Fibroblast of lung (primary cell): ENCODE data around the gene SEC14L1.

Experiments
- EZH2 ChIP-seq: IDR thresholded peaks from 2 replicates; pipeline ENCODE4 v1.5.1; 2012; ENCODE audit warnings: low read length, control low read depth, mild to moderate bottlenecking; ENCODE audit errors: missing control alignments
- TF ChIP-seq, protein P1 (sequence below), 2 donors: IDR thresholded peaks in 1 of 2; conservative IDR thresholded peaks in 1 of 2; 1 replicate in 1 of 2; 2 replicates in 1 of 2; pipeline ENCODE4 v1.5.1; 2011 to 2012; ENCODE audit warnings: low read length in 2 of 2, control low read depth in 1 of 2, inconsistent platforms in 1 of 2, low read depth in 1 of 2, mild to moderate bottlenecking in 1 of 2

DNA sequence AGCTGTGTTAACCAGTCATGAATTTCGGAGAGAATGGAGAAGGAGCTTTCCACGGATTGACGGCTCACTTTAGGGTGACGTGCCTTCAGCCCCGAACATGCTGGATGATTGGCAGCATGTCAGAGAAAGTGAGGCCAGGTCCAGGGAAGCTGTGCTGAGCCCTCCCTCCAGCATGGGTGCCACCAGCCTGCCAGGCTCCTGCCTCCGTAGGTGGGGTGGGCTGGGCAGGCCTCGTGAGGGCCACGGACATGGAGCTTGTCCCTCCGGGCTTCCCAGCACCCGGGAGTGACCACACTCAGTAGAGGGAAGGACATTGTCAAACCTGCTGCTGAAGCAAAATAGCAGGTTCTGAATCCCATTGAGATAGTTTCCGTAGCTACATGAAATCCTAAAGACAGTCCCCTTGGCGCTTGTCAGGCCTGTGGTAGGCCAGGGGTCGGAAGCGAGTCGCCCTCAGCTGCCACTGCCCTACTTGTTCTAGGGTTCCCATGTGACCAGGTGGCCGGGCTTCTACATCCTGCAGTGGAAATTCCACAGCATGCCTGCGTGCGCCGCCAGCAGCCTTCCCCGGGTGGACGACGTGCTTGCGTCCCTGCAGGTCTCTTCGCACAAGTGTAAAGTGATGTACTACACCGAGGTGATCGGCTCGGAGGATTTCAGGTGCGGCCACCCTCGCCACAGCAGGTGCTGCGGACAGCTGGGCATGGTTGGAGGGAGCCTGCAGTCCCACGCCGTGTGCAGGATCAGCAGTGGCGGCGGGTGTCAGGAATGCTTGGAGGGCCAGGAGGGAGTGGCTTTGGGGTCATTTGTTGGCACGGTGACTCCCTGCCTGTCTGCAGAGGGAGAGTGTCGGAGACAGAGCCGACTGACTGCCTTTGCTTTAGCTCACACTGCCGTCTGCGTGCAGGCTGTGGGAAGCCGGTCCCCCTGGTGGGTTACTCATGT, 72.3 kb downstream of the SEC14L1 start:
- TF ChIP-seq, protein P1, sequence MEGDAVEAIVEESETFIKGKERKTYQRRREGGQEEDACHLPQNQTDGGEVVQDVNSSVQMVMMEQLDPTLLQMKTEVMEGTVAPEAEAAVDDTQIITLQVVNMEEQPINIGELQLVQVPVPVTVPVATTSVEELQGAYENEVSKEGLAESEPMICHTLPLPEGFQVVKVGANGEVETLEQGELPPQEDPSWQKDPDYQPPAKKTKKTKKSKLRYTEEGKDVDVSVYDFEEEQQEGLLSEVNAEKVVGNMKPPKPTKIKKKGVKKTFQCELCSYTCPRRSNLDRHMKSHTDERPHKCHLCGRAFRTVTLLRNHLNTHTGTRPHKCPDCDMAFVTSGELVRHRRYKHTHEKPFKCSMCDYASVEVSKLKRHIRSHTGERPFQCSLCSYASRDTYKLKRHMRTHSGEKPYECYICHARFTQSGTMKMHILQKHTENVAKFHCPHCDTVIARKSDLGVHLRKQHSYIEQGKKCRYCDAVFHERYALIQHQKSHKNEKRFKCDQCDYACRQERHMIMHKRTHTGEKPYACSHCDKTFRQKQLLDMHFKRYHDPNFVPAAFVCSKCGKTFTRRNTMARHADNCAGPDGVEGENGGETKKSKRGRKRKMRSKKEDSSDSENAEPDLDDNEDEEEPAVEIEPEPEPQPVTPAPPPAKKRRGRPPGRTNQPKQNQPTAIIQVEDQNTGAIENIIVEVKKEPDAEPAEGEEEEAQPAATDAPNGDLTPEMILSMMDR (conservative IDR thresholded peaks at IDR 0.05 in 1 of 2, IDR thresholded peaks at IDR 0.05 in 1 of 2; ENCODE audit: low read depth in 1 of 2, low read length in 2 of 2) = no peak
- TF ChIP-seq EZH2 = no peak
